Activated CD8-positive, alpha-beta memory T cell treated with anti-CD3 and anti-CD28 coated beads for 48 hours (primary cell): ENCODE data around the gene NFRKB.

Experiments used
- DNase-seq, 3 experiments: peaks; one replicate each; pipeline ENCODE4 v3.0.0-alpha.2; 2020; ENCODE audit warnings: low read depth in 2 of 3, low spot score in 2 of 3

Gene NFRKB

GRCh38 chr11:129846508-129847335 is 48.7 kb downstream of the NFRKB start:
- DNase-seq = no peak
